ENCODE data around the gene B3GALT2. TPM values are rescaled to one million over a fixed set of nuclear protein-coding genes. Genes with fewer than 3 reads are reported as not detected.

B3GALT2 gene
- polyA plus RNA-seq, 3 donors, result 0.26 TPM; not detected in 2

DNA sequence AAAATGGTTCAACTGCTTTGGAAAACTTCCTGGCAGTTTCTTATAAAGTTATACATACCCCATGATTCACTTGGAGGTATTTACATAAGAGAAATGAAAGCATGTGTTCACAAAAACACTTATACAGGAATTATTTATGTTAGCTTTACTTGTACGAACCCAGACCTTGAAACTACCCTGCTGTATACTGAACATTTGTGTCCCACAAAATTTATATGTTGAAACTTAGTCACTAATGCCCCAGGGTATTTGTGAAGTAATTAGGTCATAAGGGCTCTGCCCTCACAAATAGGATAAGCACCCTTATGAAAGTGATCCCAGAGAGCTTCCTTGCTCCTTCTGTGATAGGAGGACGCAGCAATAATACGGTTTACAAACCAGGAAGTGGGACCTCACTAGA is 42.7 kb upstream of the B3GALT2 start:
- peak overlapping the region in 1 of 2 donors; percentile 15 for H3K27ac ChIP-seq (ENCODE audit: low read depth in 1 of 2, low read length in 2 of 2)
- no peaks in the 10 kb centered on the region for H3K27me3 ChIP-seq (ENCODE audit: control insufficient read depth in 2 of 2, insufficient read depth in 2 of 2, low read length in 2 of 2)
- Mint-ChIP-seq H3K27ac (no peak overlapping the region), H3K36me3 (peaks cover 42 to 47% of the 10 kb centered on the region in 2 donors), H3K9me3 (peaks cover 0 to 6% (median 0%) of the 10 kb centered on the region in 7 donors), H3K4me1 (no peaks in the 10 kb centered on the region), H3K4me3 (no peak overlapping the region), H3K27me3 (ENCODE audit: low read depth in 3 of 3) (no peaks in the 10 kb centered on the region)
- WGBS (ENCODE audit: insufficient coverage), result no CpG with 5 or more reads among the region's 3 CpGs
- H3K4me3 ChIP-seq (replicated peaks in 1 of 3; ENCODE audit: low read depth in 2 of 3, low read length in 3 of 3), result no peak overlapping the region
- H3K4me2 ChIP-seq (replicated peaks; ENCODE audit: extremely low read depth, low read length, poor library complexity, severe bottlenecking), result no peak overlapping the region
- H3K9ac ChIP-seq (ENCODE audit: insufficient read depth, low read length, poor library complexity, severe bottlenecking), result no peak overlapping the region
- H3K9me3 ChIP-seq (replicated peaks in 1 of 2; ENCODE audit: control insufficient read depth in 1 of 2, insufficient read depth in 1 of 2, low read length in 2 of 2), result no peaks in the 10 kb centered on the region
- no peaks in the 10 kb centered on the region for H3K79me2 ChIP-seq (ENCODE audit: insufficient read depth, low read length)
- no peak overlapping the region for H2AFZ ChIP-seq (ENCODE audit: insufficient read depth, low read depth, low read length, poor library complexity, severe bottlenecking)
- H3K4me1 ChIP-seq (ENCODE audit: control insufficient read depth in 1 of 2, insufficient read depth in 2 of 2, low read length in 2 of 2), result no peaks in the 10 kb centered on the region
- no peak for DNase-seq
- H3K36me3 ChIP-seq (replicated peaks in 1 of 2; ENCODE audit: control insufficient read depth in 1 of 2, insufficient read depth in 2 of 2, low read length in 2 of 2), result peaks cover 9 to 42% of the 10 kb centered on the region in 2 donors
- intact Hi-C loops (cut with micrococcal nuclease), result no loop called here
- no peaks in the 10 kb centered on the region for H4K20me1 ChIP-seq (ENCODE audit: insufficient read depth, low read length)
- TF ChIP-seq CTCF (IDR thresholded peaks at IDR 0.05), result no peak

GRCh38 chr1:193222056-193222615 is 35.7 kb upstream of the B3GALT2 start:
- no peak for DNase-seq
- Histone ChIP-seq H3K9ac (ENCODE audit: insufficient read depth, low read length, poor library complexity, severe bottlenecking) (no peak overlapping the region), H4K20me1 (ENCODE audit: insufficient read depth, low read length) (no peaks in the 10 kb centered on the region), H3K27me3 (ENCODE audit: control insufficient read depth in 2 of 2, insufficient read depth in 2 of 2, low read length in 2 of 2) (no peaks in the 10 kb centered on the region), H3K4me1 (ENCODE audit: control insufficient read depth in 1 of 2, insufficient read depth in 2 of 2, low read length in 2 of 2) (no peaks in the 10 kb centered on the region), H3K27ac (ENCODE audit: low read depth in 1 of 2, low read length in 2 of 2) (no peak overlapping the region), H3K9me3 (replicated peaks in 1 of 2; ENCODE audit: control insufficient read depth in 1 of 2, insufficient read depth in 1 of 2, low read length in 2 of 2) (no peaks in the 10 kb centered on the region), H3K36me3 (replicated peaks in 1 of 2; ENCODE audit: control insufficient read depth in 1 of 2, insufficient read depth in 2 of 2, low read length in 2 of 2) (peaks cover 0 to 46% of the 10 kb centered on the region in 2 donors), H3K79me2 (ENCODE audit: insufficient read depth, low read length) (no peaks in the 10 kb centered on the region), H3K4me3 (replicated peaks in 1 of 3; ENCODE audit: low read depth in 2 of 3, low read length in 3 of 3) (no peak overlapping the region), H3K4me2 (replicated peaks; ENCODE audit: extremely low read depth, low read length, poor library complexity, severe bottlenecking) (no peak overlapping the region), H2AFZ (ENCODE audit: insufficient read depth, low read depth, low read length, poor library complexity, severe bottlenecking) (no peak overlapping the region)
- no peaks in the 10 kb centered on the region for H3K4me1 Mint-ChIP-seq
- no peaks in the 10 kb centered on the region for H3K27me3 Mint-ChIP-seq (ENCODE audit: low read depth in 3 of 3)
- H3K27ac Mint-ChIP-seq, result no peak overlapping the region
- H3K36me3 Mint-ChIP-seq, result peaks cover 48 to 58% of the 10 kb centered on the region in 2 donors
- H3K4me3 Mint-ChIP-seq, result no peak overlapping the region
- no peak for TF ChIP-seq CTCF (IDR thresholded peaks at IDR 0.05)
- intact Hi-C loops (cut with micrococcal nuclease), result no loop called here
- 80% methylated on average over 1 of the region's 8 CpGs for WGBS (ENCODE audit: insufficient coverage)
- H3K9me3 Mint-ChIP-seq, result peaks cover 0 to 6% (median under 1%) of the 10 kb centered on the region in 7 donors
